Measurements from ENCODE around the gene BRCC3.

The BRCC3 gene

GRCh38 chrX:155056471-155056870 lies 14.8 kb upstream of the BRCC3 start:
- TF ChIP-seq, protein P1, sequence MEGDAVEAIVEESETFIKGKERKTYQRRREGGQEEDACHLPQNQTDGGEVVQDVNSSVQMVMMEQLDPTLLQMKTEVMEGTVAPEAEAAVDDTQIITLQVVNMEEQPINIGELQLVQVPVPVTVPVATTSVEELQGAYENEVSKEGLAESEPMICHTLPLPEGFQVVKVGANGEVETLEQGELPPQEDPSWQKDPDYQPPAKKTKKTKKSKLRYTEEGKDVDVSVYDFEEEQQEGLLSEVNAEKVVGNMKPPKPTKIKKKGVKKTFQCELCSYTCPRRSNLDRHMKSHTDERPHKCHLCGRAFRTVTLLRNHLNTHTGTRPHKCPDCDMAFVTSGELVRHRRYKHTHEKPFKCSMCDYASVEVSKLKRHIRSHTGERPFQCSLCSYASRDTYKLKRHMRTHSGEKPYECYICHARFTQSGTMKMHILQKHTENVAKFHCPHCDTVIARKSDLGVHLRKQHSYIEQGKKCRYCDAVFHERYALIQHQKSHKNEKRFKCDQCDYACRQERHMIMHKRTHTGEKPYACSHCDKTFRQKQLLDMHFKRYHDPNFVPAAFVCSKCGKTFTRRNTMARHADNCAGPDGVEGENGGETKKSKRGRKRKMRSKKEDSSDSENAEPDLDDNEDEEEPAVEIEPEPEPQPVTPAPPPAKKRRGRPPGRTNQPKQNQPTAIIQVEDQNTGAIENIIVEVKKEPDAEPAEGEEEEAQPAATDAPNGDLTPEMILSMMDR (conservative IDR thresholded peaks at IDR 0.05; ENCODE audit: low read depth), result no peak
- CTCF ChIA-PET, result interaction anchor here (0.6 to 1.0 kb wide), 5 partner anchors 10 to 139 kb away, joined by 3 to 6 read pairs (median 3); no protein-coding TSS in a partner anchor
- H3K27ac ChIP-seq, result no peak overlapping the region
- no peak for DNase-seq (ENCODE audit: low spot score)
- POLR2A ChIA-PET (ENCODE audit: low non-redundant PET), result no interaction called here

DNA sequence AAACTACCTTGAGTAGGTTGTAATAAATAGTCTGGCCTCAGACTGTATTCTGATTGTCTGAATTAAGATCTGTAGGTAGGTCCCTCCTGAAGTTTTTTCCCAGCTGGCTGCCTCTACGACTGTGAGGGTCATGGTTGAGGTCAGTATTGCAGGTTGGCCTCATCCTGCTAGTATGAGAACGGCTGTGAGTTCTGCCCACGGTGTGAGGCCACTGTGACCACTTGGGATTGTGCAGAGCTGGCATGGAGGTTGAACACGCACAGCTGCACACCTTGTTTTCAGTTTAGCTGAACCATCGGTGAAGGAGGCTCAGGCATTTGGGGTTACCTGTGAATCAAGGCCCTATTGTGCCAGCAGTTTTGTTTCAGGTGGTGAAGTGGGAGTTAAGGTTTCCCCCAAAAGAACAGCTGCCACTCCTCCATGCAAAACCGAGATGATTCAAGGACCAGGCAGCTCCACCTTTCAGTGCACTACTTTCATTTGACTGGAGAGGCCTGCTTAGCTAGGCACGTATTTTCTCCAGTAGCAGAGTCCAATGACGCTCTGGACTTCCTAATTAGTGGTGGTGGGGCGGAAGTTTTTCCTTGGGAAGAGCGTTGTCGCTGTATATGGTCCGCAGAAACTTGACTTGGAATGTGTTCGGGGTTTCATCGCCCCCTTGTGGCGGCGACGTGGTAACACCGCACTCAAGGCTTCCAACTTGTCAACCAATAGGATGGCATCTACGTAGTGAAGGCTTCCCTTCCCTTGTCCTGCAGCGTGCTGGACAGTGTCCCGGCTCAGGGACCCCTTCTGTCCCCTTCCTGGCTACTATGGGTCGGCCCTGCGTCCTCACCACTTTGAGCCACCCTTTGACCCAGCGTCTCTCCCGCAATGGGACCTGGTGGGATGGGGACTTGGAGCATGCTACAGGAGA lies 14.2 kb upstream of the BRCC3 start:
- peak; percentile 43 for DNase-seq (ENCODE audit: low spot score)

GRCh38 chrX:155061760-155062159 lies 9.5 kb upstream of the BRCC3 start:
- no peak for DNase-seq (ENCODE audit: low spot score)
- H3K27ac ChIP-seq, result no peak overlapping the region
- TF ChIP-seq, protein P1 (conservative IDR thresholded peaks at IDR 0.05; ENCODE audit: low read depth), result no peak
- ChIA-PET POLR2A (ENCODE audit: low non-redundant PET) (no interaction called here), CTCF (no interaction called here)

More for the DNA sequence above, 14.2 kb upstream of the BRCC3 start:
- H3K27ac ChIP-seq, result no peak overlapping the region
- TF ChIP-seq, protein P1 (conservative IDR thresholded peaks at IDR 0.05; ENCODE audit: low read depth), result peak; percentile 39
- ChIA-PET POLR2A (ENCODE audit: low non-redundant PET) (no interaction called here), CTCF (interaction anchor here (0.6 to 1.0 kb wide), 5 partner anchors 11 to 238 kb away, joined by 3 to 6 read pairs (median 3); no protein-coding TSS in a partner anchor)

GRCh38 chrX:155065035-155065734 lies 6.1 kb upstream of the BRCC3 start:
- ChIA-PET POLR2A (ENCODE audit: low non-redundant PET) (no interaction called here), CTCF (interaction anchor here (0.8 kb wide), 1 partner anchor 165 kb away, joined by 3 read pairs; no protein-coding TSS in a partner anchor)
- TF ChIP-seq, protein P1 (conservative IDR thresholded peaks at IDR 0.05; ENCODE audit: low read depth), result no peak
- H3K27ac ChIP-seq, result peak overlapping the region; percentile 80
- DNase-seq (ENCODE audit: low spot score), result peak; percentile 49

- no peak overlapping the region for H3K27ac ChIP-seq
- TF ChIP-seq, protein P1 (conservative IDR thresholded peaks at IDR 0.05; ENCODE audit: low read depth), result no peak
- ChIA-PET POLR2A (ENCODE audit: low non-redundant PET) (no interaction called here), CTCF (no interaction called here)
- DNase-seq (ENCODE audit: low spot score), result no peak
Measured at GRCh38 chrX:155068165-155068564, 3.1 kb upstream of the BRCC3 start.

DNA sequence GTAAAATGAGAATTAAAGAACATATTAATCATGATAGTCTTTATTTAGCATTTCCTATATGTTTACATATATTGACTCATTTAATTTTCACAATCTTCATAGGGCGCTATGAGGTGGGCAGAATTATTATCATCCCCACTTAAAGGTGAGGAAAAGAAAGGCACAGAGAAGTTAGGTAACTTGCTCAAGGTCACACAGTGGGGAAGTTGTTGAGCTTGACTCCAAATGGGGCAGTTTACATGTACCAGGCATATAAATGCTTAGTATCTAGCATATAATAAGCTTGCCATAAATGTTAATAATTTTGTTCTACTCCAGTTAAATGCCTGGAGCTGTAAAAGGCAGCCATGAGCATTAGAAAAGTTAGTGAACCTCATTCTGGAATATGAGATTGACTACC lies 1.9 kb upstream of the BRCC3 start:
- ChIA-PET CTCF (no interaction called here), POLR2A (ENCODE audit: low non-redundant PET) (no interaction called here)
- no peak for DNase-seq (ENCODE audit: low spot score)
- no peak overlapping the region for H3K27ac ChIP-seq
- TF ChIP-seq, protein P1 (conservative IDR thresholded peaks at IDR 0.05; ENCODE audit: low read depth), result no peak
